HEK293T (cell line): ENCODE results near the gene MMP7.

Experiments used
- CTCF ChIA-PET: fragments of 350-600 bp; formaldehyde crosslinking; extraction: SDS; loops from one replicate; lab custom pipeline; 2021; ENCODE audit warnings: antibody characterized with exemption, inconsistent platforms; lab: Yijun Ruan, JAX
- POLR2A ChIA-PET: fragments of 350-600 bp; formaldehyde crosslinking; extraction: SDS; loops from one replicate; lab custom pipeline; 2020; ENCODE audit warnings: antibody characterized with exemption, inconsistent platforms; lab: Yijun Ruan, JAX
- DNase-seq: peaks from one replicate; pipeline ENCODE4 v3.0.0; 2012; ENCODE audit warnings: mixed read lengths; ENCODE audit errors: extremely low spot score
- ARNT ChIP-seq: fragments of 450-650 bp; IDR thresholded peaks from 2 replicates; pipeline ENCODE4 v1.6.1; 2017; ENCODE audit warnings: mild to moderate bottlenecking
- BHLHE40 ChIP-seq: fragments of 450-650 bp; IDR thresholded peaks from 2 replicates; pipeline ENCODE4 v1.6.1; 2016; ENCODE audit warnings: mild to moderate bottlenecking, moderate library complexity, borderline replicate concordance
- CTBP1 ChIP-seq: fragments of 450-650 bp; IDR thresholded peaks from 2 replicates; pipeline ENCODE4 v1.6.1; 2016; ENCODE audit warnings: borderline replicate concordance
- ELF4 ChIP-seq: fragments of 450-650 bp; IDR thresholded peaks from 2 replicates; pipeline ENCODE4 v1.6.1; 2017; ENCODE audit warnings: antibody characterized with exemption
- FOXA1 ChIP-seq: fragments of 450-650 bp; IDR thresholded peaks from 2 replicates; pipeline ENCODE4 v1.6.1; 2016; ENCODE audit warnings: mild to moderate bottlenecking
- FOXK2 ChIP-seq: fragments of 450-650 bp; IDR thresholded peaks from 2 replicates; pipeline ENCODE4 v1.6.1; 2016; ENCODE audit warnings: mild to moderate bottlenecking
- FOXM1 ChIP-seq: fragments of 450-650 bp; IDR thresholded peaks from 2 replicates; pipeline ENCODE4 v1.6.1; 2017; ENCODE audit warnings: mild to moderate bottlenecking, borderline replicate concordance
- HDGF ChIP-seq: fragments of 450-650 bp; IDR thresholded peaks from 2 replicates; pipeline ENCODE4 v1.6.1; 2017; ENCODE audit warnings: antibody characterized with exemption, borderline replicate concordance
- L3MBTL2 ChIP-seq: fragments of 450-650 bp; conservative IDR thresholded peaks from 2 replicates; pipeline ENCODE4 v1.6.1; 2016; ENCODE audit warnings: mild to moderate bottlenecking
- LEF1 ChIP-seq: fragments of 450-650 bp; IDR thresholded peaks from 2 replicates; pipeline ENCODE4 v1.6.1; 2017; ENCODE audit warnings: mild to moderate bottlenecking, borderline replicate concordance
- NFRKB ChIP-seq: fragments of 450-650 bp; IDR thresholded peaks from 2 replicates; pipeline ENCODE4 v1.6.1; 2016; ENCODE audit warnings: mild to moderate bottlenecking, moderate library complexity
- SP1 ChIP-seq: fragments of 450-650 bp; IDR thresholded peaks from 2 replicates; pipeline ENCODE4 v1.6.1; 2017
- SUZ12 ChIP-seq: fragments of 450-650 bp; IDR thresholded peaks from 2 replicates; pipeline ENCODE4 v1.6.1; 2016; ENCODE audit warnings: mild to moderate bottlenecking
- TARDBP ChIP-seq: fragments of 450-650 bp; IDR thresholded peaks from 2 replicates; pipeline ENCODE4 v1.6.1; 2016
- ZNF384 ChIP-seq: fragments of 450-650 bp; IDR thresholded peaks from 2 replicates; pipeline ENCODE4 v1.6.1; 2016
- TF ChIP-seq, protein P1 (sequence below): fragments of 450-650 bp; IDR thresholded peaks from 2 replicates; pipeline ENCODE4 v1.6.1; 2016

MMP7 gene

DNA sequence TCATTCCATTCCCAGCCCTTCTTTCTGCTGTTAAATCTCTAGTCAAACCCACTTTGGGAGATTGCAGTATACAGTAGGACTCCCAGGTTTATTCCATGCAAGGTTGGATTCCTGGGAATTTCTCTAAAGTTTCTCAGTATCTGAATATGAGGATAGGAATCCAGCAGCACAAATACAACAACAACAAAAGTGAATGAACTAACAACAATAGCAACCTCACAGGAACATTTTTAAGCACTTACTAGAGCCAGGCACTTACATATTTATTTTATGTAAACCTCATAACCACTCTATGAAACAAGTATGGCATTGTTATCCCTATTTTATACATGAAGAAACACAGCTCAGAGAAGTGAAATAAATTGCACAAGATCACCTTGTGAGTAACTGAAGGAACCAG lies 1.9 kb downstream of the MMP7 start:
- DNase-seq, result no peak
- CTCF ChIA-PET, result no interaction called here
- POLR2A ChIA-PET, result no interaction called here
- TF ChIP-seq TARDBP (no peak), SP1 (no peak), ARNT (no peak), SUZ12 (no peak), L3MBTL2 (no peak), ZNF384 (no peak), FOXK2 (no peak), CTBP1 (no peak), BHLHE40 (no peak), FOXA1 (no peak), FOXM1 (no peak), LEF1 (no peak), ELF4 (no peak), NFRKB (no peak), HDGF (no peak)
- TF ChIP-seq, protein P1, sequence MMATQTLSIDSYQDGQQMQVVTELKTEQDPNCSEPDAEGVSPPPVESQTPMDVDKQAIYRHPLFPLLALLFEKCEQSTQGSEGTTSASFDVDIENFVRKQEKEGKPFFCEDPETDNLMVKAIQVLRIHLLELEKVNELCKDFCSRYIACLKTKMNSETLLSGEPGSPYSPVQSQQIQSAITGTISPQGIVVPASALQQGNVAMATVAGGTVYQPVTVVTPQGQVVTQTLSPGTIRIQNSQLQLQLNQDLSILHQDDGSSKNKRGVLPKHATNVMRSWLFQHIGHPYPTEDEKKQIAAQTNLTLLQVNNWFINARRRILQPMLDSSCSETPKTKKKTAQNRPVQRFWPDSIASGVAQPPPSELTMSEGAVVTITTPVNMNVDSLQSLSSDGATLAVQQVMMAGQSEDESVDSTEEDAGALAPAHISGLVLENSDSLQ, result no peak

- ChIA-PET CTCF (no interaction called here), POLR2A (no interaction called here)
- TF ChIP-seq ELF4 (no peak), ARNT (no peak), HDGF (no peak), SUZ12 (no peak), SP1 (no peak), FOXM1 (no peak), L3MBTL2 (no peak), ZNF384 (no peak), BHLHE40 (no peak), FOXA1 (no peak), TARDBP (no peak), FOXK2 (no peak), NFRKB (no peak), CTBP1 (no peak), LEF1 (no peak)
- TF ChIP-seq, protein P1, result no peak
- DNase-seq, result no peak
These were observed 2.9 kb downstream of the MMP7 start for GRCh38 chr11:102527684-102528083.

GRCh38 chr11:102527041-102527440 lies 3.5 kb downstream of the MMP7 start:
- DNase-seq, result no peak
- CTCF ChIA-PET, result no interaction called here
- TF ChIP-seq HDGF (no peak), ELF4 (no peak), NFRKB (no peak), SUZ12 (no peak), LEF1 (no peak), FOXA1 (no peak), ZNF384 (no peak), SP1 (no peak), FOXM1 (no peak), CTBP1 (no peak), TARDBP (no peak), FOXK2 (no peak), BHLHE40 (no peak), L3MBTL2 (no peak), ARNT (no peak)
- TF ChIP-seq, protein P1, result no peak
- POLR2A ChIA-PET, result no interaction called here

GRCh38 chr11:102523887-102524286 lies 6.7 kb downstream of the MMP7 start:
- ChIA-PET CTCF (no interaction called here), POLR2A (no interaction called here)

DNA sequence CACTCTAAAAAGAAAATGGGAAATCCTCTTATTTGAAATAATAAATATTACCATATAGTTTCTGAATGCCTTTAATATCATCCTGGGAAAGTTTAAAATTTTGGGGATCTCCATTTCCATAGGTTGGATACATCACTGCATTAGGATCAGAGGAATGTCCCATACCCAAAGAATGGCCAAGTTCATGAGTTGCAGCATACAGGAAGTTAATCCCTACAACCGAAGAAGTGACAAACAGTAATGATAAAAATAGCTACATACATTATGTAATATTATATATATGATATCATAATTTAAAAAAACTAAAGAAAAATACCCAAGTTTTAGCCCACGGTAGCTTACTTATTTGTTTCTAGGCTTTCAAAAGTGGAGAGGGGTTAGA lies 7.4 kb downstream of the MMP7 start:
- CTCF ChIA-PET, result no interaction called here
- DNase-seq, result no peak
- no peak for TF ChIP-seq CTBP1
- no peak for TF ChIP-seq FOXM1
- TF ChIP-seq NFRKB, result no peak
- TF ChIP-seq BHLHE40, result no peak
- no peak for TF ChIP-seq L3MBTL2
- no peak for TF ChIP-seq ARNT
- POLR2A ChIA-PET, result no interaction called here

More at GRCh38 chr11:102523887-102524286, 6.7 kb downstream of the MMP7 start:
- TF ChIP-seq SP1, result no peak
- no peak for TF ChIP-seq L3MBTL2
- TF ChIP-seq HDGF, result no peak
- TF ChIP-seq LEF1, result no peak
- DNase-seq, result no peak

- CTCF ChIA-PET, result no interaction called here
- TF ChIP-seq TARDBP (no peak), NFRKB (no peak), FOXM1 (no peak)
- DNase-seq, result no peak
- POLR2A ChIA-PET, result no interaction called here
These were observed 8.0 kb downstream of the MMP7 start for GRCh38 chr11:102522312-102523188.
